CD4-positive, alpha-beta T cell treated with Interleukin-17A for 4 hours (primary cell): ENCODE data around the gene MSTN.
"Not testable (repeated sequence)": the region's sequence is repeated elsewhere in the genome, so short reads cannot be mapped to it uniquely, and the experiment has no call there.

ENCODE experiments used
- DNase-seq: peaks from one replicate; pipeline ENCODE4 v3.0.0-alpha.2; 2020; ENCODE audit warnings: mixed read lengths

MSTN gene

GRCh38 chr2:190062053-190062452 lies 476 bp downstream of the MSTN start:
- no peak for DNase-seq

GRCh38 chr2:190060626-190061025 lies 1.9 kb downstream of the MSTN start:
- no peak for DNase-seq

- DNase-seq = no peak
These were observed 2.5 kb downstream of the MSTN start for GRCh38 chr2:190060019-190060418.

- DNase-seq = no peak
These were observed 9.1 kb downstream of the MSTN start for GRCh38 chr2:190053426-190053825.

- DNase-seq = no peak
These were observed 10.2 kb downstream of the MSTN start for GRCh38 chr2:190052307-190052706.

- no peak for DNase-seq
These were observed 11.3 kb downstream of the MSTN start for GRCh38 chr2:190051223-190051622.

GRCh38 chr2:190050001-190050400 lies 12.5 kb downstream of the MSTN start:
- DNase-seq = no peak

- no peak for DNase-seq
These were observed 17.7 kb downstream of the MSTN start for GRCh38 chr2:190044866-190045265.

- no peak for DNase-seq
These were observed 19.1 kb downstream of the MSTN start for GRCh38 chr2:190043441-190043840.

GRCh38 chr2:190036071-190036470 lies 26.5 kb downstream of the MSTN start:
- DNase-seq = no peak

GRCh38 chr2:190034417-190034816 lies 28.1 kb downstream of the MSTN start:
- DNase-seq = not testable (repeated sequence)

GRCh38 chr2:190031969-190032618 lies 30.4 kb downstream of the MSTN start:
- no peak for DNase-seq

GRCh38 chr2:190023860-190024259 lies 38.7 kb downstream of the MSTN start:
- no peak for DNase-seq

GRCh38 chr2:190020720-190021119 lies 41.8 kb downstream of the MSTN start:
- DNase-seq = no peak

GRCh38 chr2:190017837-190018236 lies 44.7 kb downstream of the MSTN start:
- DNase-seq = no peak

- DNase-seq = not testable (repeated sequence)
These were observed 46.6 kb downstream of the MSTN start for GRCh38 chr2:190015969-190016368.
